ENCODE measurements around the gene SLPI. TPM values are rescaled to one million over a fixed set of nuclear protein-coding genes. Genes with fewer than 3 reads are reported as not detected.
A peak's percentile ranks its signal among the peaks of the same experiment; 100 is the strongest.

Gene SLPI
- 20.5 and 68.1 TPM in 2 replicates for total RNA-seq

- no peak for TF ChIP-seq CTCF (conservative IDR thresholded peaks at IDR 0.05; ENCODE audit: low read depth, low read length)
- H3K4me3 ChIP-seq (ENCODE audit: low read depth, low read length): peak within 1 kb of the TSS; percentile 44
- DNase-seq (ENCODE audit: low read depth): peak; percentile 87
These were observed at the start of gene SLPI for GRCh38 chr20:45254383-45255262. SLPI (minus strand) TSS chr20:45254564; CDS start chr20:45254543, 21 bp downstream.

- H3K4me3 ChIP-seq (ENCODE audit: low read depth, low read length): no peak overlapping the region
- no peak for TF ChIP-seq CTCF (conservative IDR thresholded peaks at IDR 0.05; ENCODE audit: low read depth, low read length)
- DNase-seq (ENCODE audit: low read depth): no peak
These were observed 49.5 kb upstream of the SLPI start for GRCh38 chr20:45303586-45304463.

- TF ChIP-seq CTCF (conservative IDR thresholded peaks at IDR 0.05; ENCODE audit: low read depth, low read length): no peak
- no peak for DNase-seq (ENCODE audit: low read depth)
- H3K4me3 ChIP-seq (ENCODE audit: low read depth, low read length): no peak overlapping the region
These were observed 47.5 kb upstream of the SLPI start for GRCh38 chr20:45301824-45302271.

GRCh38 chr20:45300961-45301360 lies 46.6 kb upstream of the SLPI start:
- TF ChIP-seq CTCF (conservative IDR thresholded peaks at IDR 0.05; ENCODE audit: low read depth, low read length): peak; percentile 56
- DNase-seq (ENCODE audit: low read depth): no peak

GRCh38 chr20:45299786-45300185 lies 45.4 kb upstream of the SLPI start:
- no peak for DNase-seq (ENCODE audit: low read depth)
- no peak for TF ChIP-seq CTCF (conservative IDR thresholded peaks at IDR 0.05; ENCODE audit: low read depth, low read length)
- no peak overlapping the region for H3K4me3 ChIP-seq (ENCODE audit: low read depth, low read length)

More at GRCh38 chr20:45300961-45301360, 46.6 kb upstream of the SLPI start:
- H3K4me3 ChIP-seq (ENCODE audit: low read depth, low read length): no peak overlapping the region

GRCh38 chr20:45297786-45298497 lies 43.6 kb upstream of the SLPI start:
- no peak for TF ChIP-seq CTCF (conservative IDR thresholded peaks at IDR 0.05; ENCODE audit: low read depth, low read length)
- H3K4me3 ChIP-seq (ENCODE audit: low read depth, low read length): no peak overlapping the region
- no peak for DNase-seq (ENCODE audit: low read depth)
